ENCODE measurements around the gene SLCO6A1.

The SLCO6A1 gene

GRCh38 chr5:102450313-102450990 lies 48.3 kb downstream of the SLCO6A1 start:
- H3K9ac ChIP-seq (ENCODE audit: low read depth, low read length), result no peak overlapping the region
- H3K4me1 ChIP-seq (ENCODE audit: control insufficient read depth, insufficient read depth, low read length), result no peaks in the 10 kb centered on the region
- H3K27me3 ChIP-seq (ENCODE audit: control insufficient read depth, insufficient read depth, low read length), result no peaks in the 10 kb centered on the region
- H3K9me3 ChIP-seq (ENCODE audit: control insufficient read depth, insufficient read depth, low read length), result no peaks in the 10 kb centered on the region; the same call in 1 of the 2 replicates
- no peaks in the 10 kb centered on the region for H3K36me3 ChIP-seq (ENCODE audit: control insufficient read depth, insufficient read depth, low read length)
- H3K27ac ChIP-seq (ENCODE audit: low read depth, low read length), result no peak overlapping the region
- H3K4me3 ChIP-seq (ENCODE audit: low read depth, low read length), result no peak overlapping the region

GRCh38 chr5:102433473-102433872 lies 65.3 kb downstream of the SLCO6A1 start:
- Histone ChIP-seq H3K9ac (ENCODE audit: low read depth, low read length) (no peak overlapping the region), H3K4me1 (ENCODE audit: control insufficient read depth, insufficient read depth, low read length) (no peaks in the 10 kb centered on the region), H3K27ac (ENCODE audit: low read depth, low read length) (no peak overlapping the region), H3K27me3 (ENCODE audit: control insufficient read depth, insufficient read depth, low read length) (no peaks in the 10 kb centered on the region), H3K9me3 (ENCODE audit: control insufficient read depth, insufficient read depth, low read length) (no peaks in the 10 kb centered on the region), H3K4me3 (ENCODE audit: low read depth, low read length) (no peak overlapping the region), H3K36me3 (ENCODE audit: control insufficient read depth, insufficient read depth, low read length) (no peaks in the 10 kb centered on the region)

GRCh38 chr5:102421647-102422046 lies 77.2 kb downstream of the SLCO6A1 start:
- H3K27me3 ChIP-seq (ENCODE audit: control insufficient read depth, insufficient read depth, low read length), result no peaks in the 10 kb centered on the region
- no peak overlapping the region for H3K4me3 ChIP-seq (ENCODE audit: low read depth, low read length)
- no peaks in the 10 kb centered on the region for H3K36me3 ChIP-seq (ENCODE audit: control insufficient read depth, insufficient read depth, low read length)
- no peaks in the 10 kb centered on the region for H3K9me3 ChIP-seq (ENCODE audit: control insufficient read depth, insufficient read depth, low read length)
- no peak overlapping the region for H3K27ac ChIP-seq (ENCODE audit: low read depth, low read length)
- peaks cover 5% of the 10 kb centered on the region; the same call in 1 of the 2 replicates for H3K4me1 ChIP-seq (ENCODE audit: control insufficient read depth, insufficient read depth, low read length)
- no peak overlapping the region for H3K9ac ChIP-seq (ENCODE audit: low read depth, low read length)

GRCh38 chr5:102418531-102418930 lies 80.3 kb downstream of the SLCO6A1 start:
- no peaks in the 10 kb centered on the region for H3K36me3 ChIP-seq (ENCODE audit: control insufficient read depth, insufficient read depth, low read length)
- no peaks in the 10 kb centered on the region for H3K9me3 ChIP-seq (ENCODE audit: control insufficient read depth, insufficient read depth, low read length)
- H3K27ac ChIP-seq (ENCODE audit: low read depth, low read length), result no peak overlapping the region
- H3K27me3 ChIP-seq (ENCODE audit: control insufficient read depth, insufficient read depth, low read length), result no peaks in the 10 kb centered on the region
- H3K9ac ChIP-seq (ENCODE audit: low read depth, low read length), result no peak overlapping the region
- peaks cover 5% of the 10 kb centered on the region; the same call in 1 of the 2 replicates for H3K4me1 ChIP-seq (ENCODE audit: control insufficient read depth, insufficient read depth, low read length)
- H3K4me3 ChIP-seq (ENCODE audit: low read depth, low read length), result no peak overlapping the region

GRCh38 chr5:102414448-102414847 lies 84.4 kb downstream of the SLCO6A1 start:
- Histone ChIP-seq H3K9ac (ENCODE audit: low read depth, low read length) (no peak overlapping the region), H3K27ac (ENCODE audit: low read depth, low read length) (no peak overlapping the region), H3K27me3 (ENCODE audit: control insufficient read depth, insufficient read depth, low read length) (no peaks in the 10 kb centered on the region), H3K9me3 (ENCODE audit: control insufficient read depth, insufficient read depth, low read length) (no peaks in the 10 kb centered on the region), H3K4me3 (ENCODE audit: low read depth, low read length) (no peak overlapping the region), H3K36me3 (ENCODE audit: control insufficient read depth, insufficient read depth, low read length) (no peaks in the 10 kb centered on the region), H3K4me1 (ENCODE audit: control insufficient read depth, insufficient read depth, low read length) (peaks cover 5% of the 10 kb centered on the region; the same call in 1 of the 2 replicates)

GRCh38 chr5:102388235-102388634 lies 110.6 kb downstream of the SLCO6A1 start:
- Histone ChIP-seq H3K27me3 (ENCODE audit: control insufficient read depth, insufficient read depth, low read length) (no peaks in the 10 kb centered on the region), H3K36me3 (ENCODE audit: control insufficient read depth, insufficient read depth, low read length) (no peaks in the 10 kb centered on the region), H3K4me1 (ENCODE audit: control insufficient read depth, insufficient read depth, low read length) (no peaks in the 10 kb centered on the region)

GRCh38 chr5:102385365-102385764 lies 113.4 kb downstream of the SLCO6A1 start:
- Histone ChIP-seq H3K27ac (ENCODE audit: low read depth, low read length) (no peak overlapping the region), H3K4me1 (ENCODE audit: control insufficient read depth, insufficient read depth, low read length) (no peaks in the 10 kb centered on the region), H3K36me3 (ENCODE audit: control insufficient read depth, insufficient read depth, low read length) (no peaks in the 10 kb centered on the region), H3K9me3 (ENCODE audit: control insufficient read depth, insufficient read depth, low read length) (no peaks in the 10 kb centered on the region), H3K27me3 (ENCODE audit: control insufficient read depth, insufficient read depth, low read length) (no peaks in the 10 kb centered on the region), H3K4me3 (ENCODE audit: low read depth, low read length) (no peak overlapping the region), H3K9ac (ENCODE audit: low read depth, low read length) (no peak overlapping the region)

More at GRCh38 chr5:102388235-102388634, 110.6 kb downstream of the SLCO6A1 start:
- Histone ChIP-seq H3K9me3 (ENCODE audit: control insufficient read depth, insufficient read depth, low read length) (no peaks in the 10 kb centered on the region), H3K4me3 (ENCODE audit: low read depth, low read length) (no peak overlapping the region), H3K27ac (ENCODE audit: low read depth, low read length) (no peak overlapping the region), H3K9ac (ENCODE audit: low read depth, low read length) (no peak overlapping the region)

GRCh38 chr5:102380174-102380573 lies 118.6 kb downstream of the SLCO6A1 start:
- H3K27ac ChIP-seq (ENCODE audit: low read depth, low read length), result no peak overlapping the region
- no peak overlapping the region for H3K9ac ChIP-seq (ENCODE audit: low read depth, low read length)
- H3K4me1 ChIP-seq (ENCODE audit: control insufficient read depth, insufficient read depth, low read length), result no peaks in the 10 kb centered on the region
- H3K27me3 ChIP-seq (ENCODE audit: control insufficient read depth, insufficient read depth, low read length), result no peaks in the 10 kb centered on the region
- no peaks in the 10 kb centered on the region for H3K9me3 ChIP-seq (ENCODE audit: control insufficient read depth, insufficient read depth, low read length)
- H3K36me3 ChIP-seq (ENCODE audit: control insufficient read depth, insufficient read depth, low read length), result no peaks in the 10 kb centered on the region
- H3K4me3 ChIP-seq (ENCODE audit: low read depth, low read length), result no peak overlapping the region

- no peak overlapping the region for H3K27ac ChIP-seq (ENCODE audit: low read depth, low read length)
- H3K9me3 ChIP-seq (ENCODE audit: control insufficient read depth, insufficient read depth, low read length), result no peaks in the 10 kb centered on the region
- H3K9ac ChIP-seq (ENCODE audit: low read depth, low read length), result no peak overlapping the region
- no peaks in the 10 kb centered on the region for H3K36me3 ChIP-seq (ENCODE audit: control insufficient read depth, insufficient read depth, low read length)
- H3K4me1 ChIP-seq (ENCODE audit: control insufficient read depth, insufficient read depth, low read length), result no peaks in the 10 kb centered on the region
- H3K4me3 ChIP-seq (ENCODE audit: low read depth, low read length), result no peak overlapping the region
- no peaks in the 10 kb centered on the region for H3K27me3 ChIP-seq (ENCODE audit: control insufficient read depth, insufficient read depth, low read length)
Observed at GRCh38 chr5:102375876-102376275, 122.9 kb downstream of the SLCO6A1 start.

- no peaks in the 10 kb centered on the region for H3K36me3 ChIP-seq (ENCODE audit: control insufficient read depth, insufficient read depth, low read length)
- no peaks in the 10 kb centered on the region for H3K4me1 ChIP-seq (ENCODE audit: control insufficient read depth, insufficient read depth, low read length)
- H3K27ac ChIP-seq (ENCODE audit: low read depth, low read length), result no peak overlapping the region
- H3K9me3 ChIP-seq (ENCODE audit: control insufficient read depth, insufficient read depth, low read length), result no peaks in the 10 kb centered on the region
- H3K9ac ChIP-seq (ENCODE audit: low read depth, low read length), result no peak overlapping the region
- H3K4me3 ChIP-seq (ENCODE audit: low read depth, low read length), result no peak overlapping the region
- no peaks in the 10 kb centered on the region for H3K27me3 ChIP-seq (ENCODE audit: control insufficient read depth, insufficient read depth, low read length)
Observed at GRCh38 chr5:102375272-102375671, 123.5 kb downstream of the SLCO6A1 start.

GRCh38 chr5:102368392-102368791 lies 130.4 kb downstream of the SLCO6A1 start:
- no peaks in the 10 kb centered on the region for H3K4me1 ChIP-seq (ENCODE audit: control insufficient read depth, insufficient read depth, low read length)
- no peak overlapping the region for H3K27ac ChIP-seq (ENCODE audit: low read depth, low read length)
- H3K9ac ChIP-seq (ENCODE audit: low read depth, low read length), result no peak overlapping the region
- H3K27me3 ChIP-seq (ENCODE audit: control insufficient read depth, insufficient read depth, low read length), result no peaks in the 10 kb centered on the region
- H3K4me3 ChIP-seq (ENCODE audit: low read depth, low read length), result no peak overlapping the region
- no peaks in the 10 kb centered on the region for H3K36me3 ChIP-seq (ENCODE audit: control insufficient read depth, insufficient read depth, low read length)
- H3K9me3 ChIP-seq (ENCODE audit: control insufficient read depth, insufficient read depth, low read length), result no peaks in the 10 kb centered on the region

Measured in HUES48 (cell line).